ENCODE measurements around the gene DHX57.

Gene DHX57

GRCh38 chr2:38887347-38887746 lies 11.6 kb upstream of the DHX57 start:
- Histone ChIP-seq H3K4me1 (ENCODE audit: insufficient read depth, low read length, severe bottlenecking) (no peaks in the 10 kb centered on the region), H3K36me3 (ENCODE audit: insufficient read depth, low read length) (no peaks in the 10 kb centered on the region)
- TF ChIP-seq EZH2 (IDR thresholded peaks at IDR 0.05; ENCODE audit: borderline replicate concordance, low read length) (no peak), CTCF (IDR thresholded peaks at IDR 0.05; ENCODE audit: low read length) (no peak)

GRCh38 chr2:38886063-38886462 lies 10.3 kb upstream of the DHX57 start:
- TF ChIP-seq CTCF (IDR thresholded peaks at IDR 0.05; ENCODE audit: low read length): no peak
- TF ChIP-seq EZH2 (IDR thresholded peaks at IDR 0.05; ENCODE audit: borderline replicate concordance, low read length): no peak
- Histone ChIP-seq H3K27me3 (ENCODE audit: insufficient read depth, low read length) (no peaks in the 10 kb centered on the region), H3K4me2 (ENCODE audit: low read length) (no peak overlapping the region), H3K9me3 (ENCODE audit: low read length) (no peaks in the 10 kb centered on the region), H3K9me2 (ENCODE audit: low read depth, low read length) (peaks cover 4% of the 10 kb centered on the region; the same call in 1 of the 2 replicates), H3K4me1 (ENCODE audit: insufficient read depth, low read length, severe bottlenecking) (no peaks in the 10 kb centered on the region), H4K20me1 (ENCODE audit: insufficient read depth, low read length) (no peaks in the 10 kb centered on the region), H3K9ac (ENCODE audit: low read length) (no peak overlapping the region), H3K27ac (ENCODE audit: low read depth, low read length, poor library complexity, severe bottlenecking) (no peak overlapping the region), H3K79me2 (ENCODE audit: insufficient read depth, low read length) (no peaks in the 10 kb centered on the region), H3F3A (ENCODE audit: insufficient read depth, low read length) (no peaks in the 10 kb centered on the region), H3K36me3 (ENCODE audit: insufficient read depth, low read length) (no peaks in the 10 kb centered on the region), H3K4me3 (ENCODE audit: low read depth, low read length, poor library complexity, severe bottlenecking) (no peak overlapping the region), H2AFZ (ENCODE audit: low read length) (no peak overlapping the region)

More at GRCh38 chr2:38887347-38887746, 11.6 kb upstream of the DHX57 start:
- no peak overlapping the region for H3K4me2 ChIP-seq (ENCODE audit: low read length)
- peaks cover 4% of the 10 kb centered on the region; the same call in 1 of the 2 replicates for H3K9me2 ChIP-seq (ENCODE audit: low read depth, low read length)
- H3K27ac ChIP-seq (ENCODE audit: low read depth, low read length, poor library complexity, severe bottlenecking): no peak overlapping the region
- no peak overlapping the region for H3K9ac ChIP-seq (ENCODE audit: low read length)
- no peaks in the 10 kb centered on the region for H3K79me2 ChIP-seq (ENCODE audit: insufficient read depth, low read length)
- H4K20me1 ChIP-seq (ENCODE audit: insufficient read depth, low read length): no peaks in the 10 kb centered on the region
- H3K9me3 ChIP-seq (ENCODE audit: low read length): no peaks in the 10 kb centered on the region
- H3F3A ChIP-seq (ENCODE audit: insufficient read depth, low read length): no peaks in the 10 kb centered on the region
- no peak overlapping the region for H2AFZ ChIP-seq (ENCODE audit: low read length)
- no peaks in the 10 kb centered on the region for H3K27me3 ChIP-seq (ENCODE audit: insufficient read depth, low read length)
- no peak overlapping the region for H3K4me3 ChIP-seq (ENCODE audit: low read depth, low read length, poor library complexity, severe bottlenecking)

GRCh38 chr2:38876407-38876806 lies 673 bp upstream of the DHX57 start:
- Histone ChIP-seq H3K4me2 (ENCODE audit: low read length) (peak overlapping the region; percentile 80), H3K9me3 (ENCODE audit: low read length) (no peaks in the 10 kb centered on the region), H3K79me2 (ENCODE audit: insufficient read depth, low read length) (peaks cover 13% of the 10 kb centered on the region), H3F3A (ENCODE audit: insufficient read depth, low read length) (no peaks in the 10 kb centered on the region), H3K36me3 (ENCODE audit: insufficient read depth, low read length) (no peaks in the 10 kb centered on the region), H3K4me1 (ENCODE audit: insufficient read depth, low read length, severe bottlenecking) (peaks cover 17% of the 10 kb centered on the region), H3K4me3 (ENCODE audit: low read depth, low read length, poor library complexity, severe bottlenecking) (peak overlapping the region; percentile 69), H3K9ac (ENCODE audit: low read length) (peak overlapping the region; percentile 57; the same call in 1 of the 2 replicates), H3K27me3 (ENCODE audit: insufficient read depth, low read length) (no peaks in the 10 kb centered on the region), H3K27ac (ENCODE audit: low read depth, low read length, poor library complexity, severe bottlenecking) (no peak overlapping the region), H3K9me2 (ENCODE audit: low read depth, low read length) (no peaks in the 10 kb centered on the region), H4K20me1 (ENCODE audit: insufficient read depth, low read length) (no peaks in the 10 kb centered on the region), H2AFZ (ENCODE audit: low read length) (0 out of 2 replicates have a peak overlapping the region, but pooled peaks have one; percentile 27)
- no peak for TF ChIP-seq EZH2 (IDR thresholded peaks at IDR 0.05; ENCODE audit: borderline replicate concordance, low read length)
- no peak for TF ChIP-seq CTCF (IDR thresholded peaks at IDR 0.05; ENCODE audit: low read length)

Data from OCI-LY1 (cell line).